Bone marrow (tissue), 2 donors: ENCODE measurements around the gene INPP5J.
"Not testable (repeated sequence)": the region's sequence is repeated elsewhere in the genome, so short reads cannot be mapped to it uniquely, and the experiment has no call there.

ENCODE experiments used
- DNase-seq, 2 donors: peaks; one replicate each; lab custom pipeline; 2025; lab: John Stamatoyannopoulos, UW

The INPP5J gene

GRCh38 chr22:31122532-31123291, at the start of gene INPP5J:
INPP5J (plus strand) TSS chr22:31122966; CDS start chr22:31123015, 49 bp downstream.
- DNase-seq: no peak

- not testable (repeated sequence) for DNase-seq
These were observed 49.6 kb upstream of the INPP5J start for GRCh38 chr22:31073125-31073524.

- DNase-seq: not testable (repeated sequence)
These were observed 49.1 kb upstream of the INPP5J start for GRCh38 chr22:31073545-31074145.

- no peak for DNase-seq
These were observed 46.8 kb upstream of the INPP5J start for GRCh38 chr22:31075961-31076360.

GRCh38 chr22:31077681-31078080, 45.1 kb upstream of the INPP5J start:
- no peak for DNase-seq

- DNase-seq: not testable (repeated sequence)
These were observed 44.4 kb upstream of the INPP5J start for GRCh38 chr22:31078389-31078788.

GRCh38 chr22:31079095-31079642, 43.6 kb upstream of the INPP5J start:
- no peak for DNase-seq

- no peak for DNase-seq
These were observed 42.5 kb upstream of the INPP5J start for GRCh38 chr22:31080164-31080847.

GRCh38 chr22:31080848-31081649, 41.7 kb upstream of the INPP5J start, which contains the start of gene SMTN:
SMTN (plus strand) TSS chr22:31081318; CDS start chr22:31083259, 1,941 bp downstream.
- peak; percentile 68 to 81 for DNase-seq

GRCh38 chr22:31081963-31082605, 40.7 kb upstream of the INPP5J start:
- DNase-seq: peak in 1 of 2 donors; percentile 13

GRCh38 chr22:31082606-31083376, 40.0 kb upstream of the INPP5J start:
- DNase-seq: peak in 1 of 2 donors; percentile 4

- DNase-seq: no peak
These were observed 39.4 kb upstream of the INPP5J start for GRCh38 chr22:31083377-31083768.

GRCh38 chr22:31083923-31084810, 38.6 kb upstream of the INPP5J start:
- DNase-seq: no peak

GRCh38 chr22:31084811-31085492, 37.8 kb upstream of the INPP5J start:
- peak; percentile 49 to 66 for DNase-seq

- no peak for DNase-seq
These were observed 37.3 kb upstream of the INPP5J start for GRCh38 chr22:31085493-31085824.

GRCh38 chr22:31085928-31086327, 36.8 kb upstream of the INPP5J start:
- no peak for DNase-seq

- DNase-seq: no peak
These were observed 35.9 kb upstream of the INPP5J start for GRCh38 chr22:31086703-31087330.

- DNase-seq: no peak
These were observed 35.0 kb upstream of the INPP5J start for GRCh38 chr22:31087744-31088215.
